Suppressor macrophage treated with lipopolysaccharide for 4 hours (primary cell): ENCODE measurements around the gene ZNF484.
"Not testable (repeated sequence)": the region's sequence is repeated elsewhere in the genome, so short reads cannot be mapped to it uniquely, and the experiment has no call there.

ENCODE experiments used
- DNase-seq: peaks from one replicate; pipeline ENCODE4 v3.0.0-alpha.2; 2020

The ZNF484 gene

DNA sequence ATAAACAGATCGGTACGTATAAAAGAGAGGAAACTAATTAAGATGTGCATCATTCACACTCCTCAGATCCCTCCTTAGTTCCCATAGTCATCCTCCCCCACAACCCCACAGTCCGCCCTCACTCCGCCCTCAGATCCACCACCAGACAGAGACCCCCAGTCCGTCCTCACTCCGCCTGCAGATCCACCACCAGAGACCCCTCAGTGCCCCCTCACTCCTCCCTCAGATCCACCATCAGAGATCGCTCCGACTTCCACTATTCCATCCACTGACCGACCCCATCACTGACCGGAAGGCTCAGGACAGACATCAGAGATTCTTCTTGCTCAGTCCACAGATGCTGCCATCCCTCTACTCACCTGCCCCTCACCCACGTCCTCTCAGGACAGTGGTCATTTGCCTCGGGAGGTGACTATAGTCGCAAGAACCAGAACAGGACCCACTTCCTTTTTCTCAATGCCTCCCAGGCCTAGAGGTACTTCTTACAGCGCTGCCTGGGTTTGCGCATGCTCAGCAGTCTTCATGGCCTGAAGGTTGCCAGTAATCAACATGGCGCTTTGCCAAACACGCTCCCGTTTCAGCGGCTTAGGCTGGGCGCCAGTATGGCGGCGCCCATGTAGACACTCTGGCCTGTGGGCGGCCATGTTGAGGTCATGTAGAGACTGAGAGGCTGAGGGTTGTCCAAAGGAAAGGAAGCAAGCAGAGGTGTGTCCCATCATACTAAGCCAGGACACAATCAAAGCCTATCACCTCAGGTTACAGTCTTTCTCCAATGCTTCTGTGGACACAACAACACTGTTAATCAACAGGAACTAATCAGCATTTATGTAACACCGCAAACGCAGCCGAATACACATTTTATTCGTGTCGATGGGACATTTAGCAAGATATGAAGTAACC is at the start of gene ZNF484:
Gene ZNF484 (minus strand): TSS at position 508 of the 900 bp plus-strand sequence. CDS start 3,009 bp downstream, outside the sequence.
- peak; percentile 100 for DNase-seq

DNA sequence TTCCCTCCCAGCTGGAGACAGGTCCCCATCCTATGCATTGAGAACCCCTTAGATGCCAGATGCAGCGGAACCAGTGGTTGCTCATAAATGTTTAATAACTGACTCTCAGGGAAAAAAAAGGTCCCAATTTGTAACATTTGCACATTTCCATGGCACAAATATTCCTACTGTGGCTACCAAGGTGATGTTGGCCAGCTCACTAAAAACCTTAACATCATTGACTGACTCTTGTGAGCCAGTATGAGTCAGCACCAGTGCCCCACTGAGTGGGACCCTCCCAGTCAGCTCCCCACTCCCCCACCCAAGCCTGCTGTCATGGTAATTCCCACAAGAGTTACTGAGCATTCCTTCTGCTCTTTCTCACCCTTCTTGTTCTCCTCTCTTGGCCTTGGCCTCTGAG is 42.6 kb upstream of the ZNF484 start:
- no peak for DNase-seq

DNA sequence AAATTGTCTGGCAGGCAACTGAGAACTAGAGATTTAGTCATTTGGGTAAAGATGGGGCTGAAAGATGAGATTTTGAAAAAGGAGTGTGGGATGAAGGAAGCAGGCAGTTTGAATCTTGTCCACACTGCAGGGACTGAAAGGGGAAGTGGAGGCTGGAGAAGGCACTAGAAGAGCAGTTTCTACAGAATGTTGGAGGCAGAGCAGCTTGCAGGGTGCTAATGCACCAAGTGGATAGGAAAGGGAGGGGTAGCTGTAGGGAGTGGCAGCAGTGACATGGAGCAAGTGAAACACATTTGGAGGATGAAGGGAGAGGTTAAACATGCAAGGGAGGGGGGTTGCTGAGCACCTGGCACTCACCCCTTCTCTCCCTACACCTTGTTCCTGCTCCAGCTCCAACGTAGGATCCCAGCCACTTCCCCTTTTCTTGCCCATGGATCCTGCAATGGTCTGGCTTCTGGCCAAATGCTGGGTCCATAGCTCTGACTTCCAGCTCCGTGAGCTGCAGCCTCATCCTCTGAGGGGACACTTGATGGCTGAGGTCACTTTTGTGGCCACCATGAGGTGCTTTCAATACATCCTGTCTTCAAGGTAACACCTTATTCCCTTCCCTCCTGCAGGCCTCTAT is 39.5 kb upstream of the ZNF484 start:
- DNase-seq: peak; percentile 38

DNA sequence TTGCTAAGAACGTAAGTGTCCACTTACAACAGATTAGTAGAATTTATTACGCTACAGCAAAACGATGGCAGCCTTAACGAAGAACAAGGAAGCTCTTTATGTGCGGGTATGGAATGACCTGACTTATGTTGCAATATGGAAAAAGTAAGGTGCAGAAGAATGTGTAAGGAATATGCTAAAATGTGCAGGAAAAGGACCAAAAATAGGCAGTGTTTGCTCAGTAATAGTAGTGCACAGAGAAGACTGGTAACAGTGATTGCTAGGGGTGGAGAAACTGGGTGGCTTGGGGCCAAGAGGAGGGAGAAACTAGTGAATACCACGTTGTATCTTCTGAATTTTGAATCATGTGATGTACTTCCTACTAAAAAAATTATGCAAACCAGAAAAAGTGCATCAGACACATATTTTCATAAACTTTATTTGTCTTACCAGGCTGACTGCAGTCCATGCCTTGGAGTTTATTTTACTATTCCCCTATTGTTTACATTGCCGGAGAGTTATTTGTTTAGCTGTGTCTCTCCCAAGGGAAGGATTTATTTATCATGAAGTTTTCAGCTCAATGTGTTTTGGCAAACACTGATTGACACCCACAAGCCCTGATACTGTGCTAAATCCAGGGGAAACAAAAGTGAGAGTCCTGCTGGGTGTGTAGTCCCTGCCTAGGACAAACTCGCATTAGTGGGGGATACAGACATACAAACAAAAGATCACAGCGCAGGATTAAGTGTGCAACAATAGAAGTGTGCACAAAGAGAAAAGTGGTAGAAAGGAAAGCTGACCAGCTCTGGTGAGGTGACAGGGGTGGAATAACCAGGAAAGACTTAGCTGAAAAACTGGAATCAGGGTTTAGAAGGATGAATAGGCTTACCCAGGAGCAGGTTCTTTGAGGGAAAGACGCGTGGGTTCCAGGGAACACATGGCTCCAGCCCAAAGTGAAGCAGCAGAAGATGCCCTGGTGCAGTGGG is 34.0 kb upstream of the ZNF484 start:
- peak; percentile 13 for DNase-seq

DNA sequence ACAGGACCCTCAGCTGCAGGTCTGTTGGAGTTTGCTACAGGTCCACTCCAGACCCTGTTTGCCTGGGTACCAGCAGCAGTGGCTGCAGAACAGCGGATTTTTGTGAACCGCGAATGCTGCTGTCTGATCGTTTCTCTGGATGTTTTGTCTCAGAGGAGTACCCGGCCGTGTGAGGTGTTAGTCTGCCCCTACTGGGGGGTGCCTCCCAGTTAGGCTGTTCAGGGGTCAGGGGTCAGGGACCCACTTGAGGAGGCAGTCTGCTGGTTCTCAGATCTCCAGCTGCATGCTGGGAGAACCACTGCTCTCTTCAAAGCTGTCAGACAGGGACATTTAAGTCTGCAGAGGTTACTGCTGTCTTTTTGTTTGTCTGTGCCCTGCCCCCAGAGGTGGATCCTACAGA is 27.3 kb upstream of the ZNF484 start:
- not testable (repeated sequence) for DNase-seq

DNA sequence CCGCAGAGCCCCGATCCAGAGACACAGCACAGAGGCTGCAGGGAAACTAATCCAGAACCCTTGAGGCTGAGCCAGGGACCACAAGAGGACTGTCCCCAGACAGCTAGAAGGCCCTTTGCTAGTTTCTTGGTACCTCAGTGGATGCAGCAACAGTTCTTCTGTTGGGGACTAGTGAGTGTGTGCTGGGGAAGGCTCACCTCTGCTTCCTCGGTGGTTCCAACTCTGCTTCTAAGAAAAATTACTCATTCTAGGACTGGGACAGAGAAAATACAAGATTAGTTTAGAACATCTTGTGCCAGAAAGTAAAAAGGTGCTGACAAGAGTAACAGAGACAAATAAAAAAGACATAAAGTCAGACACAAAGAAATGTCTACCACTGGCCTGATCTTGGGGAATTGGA is 19.5 kb upstream of the ZNF484 start:
- DNase-seq: no peak

DNA sequence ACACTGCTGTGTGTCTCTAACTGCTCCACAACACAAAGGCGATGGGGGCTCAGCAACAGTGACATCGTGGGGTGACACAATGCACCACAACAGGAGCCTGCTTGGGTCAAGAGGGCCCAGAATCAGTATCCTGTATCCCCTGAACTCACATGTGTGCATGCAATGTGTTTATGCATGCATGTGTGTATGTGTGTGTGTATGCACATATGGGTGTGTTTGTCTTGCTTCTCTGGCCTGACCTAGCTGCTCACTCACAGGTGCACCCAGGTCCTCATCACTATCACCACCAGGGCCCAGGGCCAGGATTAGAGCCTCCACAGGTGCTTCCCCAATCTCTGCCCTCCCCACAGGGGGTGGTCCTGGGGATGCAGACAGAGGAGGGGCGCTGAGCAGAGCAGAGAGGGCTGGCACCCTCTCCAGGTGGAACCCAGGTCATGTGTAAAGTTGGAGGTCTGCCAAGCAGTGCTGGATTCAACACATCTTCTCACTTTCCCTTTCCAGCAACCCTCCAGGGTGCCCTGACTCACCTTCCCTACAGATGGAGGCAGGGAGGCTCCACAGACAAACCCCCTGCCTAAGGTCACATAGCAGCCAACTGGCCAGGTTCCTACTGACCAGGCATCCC is 18.1 kb upstream of the ZNF484 start:
- no peak for DNase-seq

DNA sequence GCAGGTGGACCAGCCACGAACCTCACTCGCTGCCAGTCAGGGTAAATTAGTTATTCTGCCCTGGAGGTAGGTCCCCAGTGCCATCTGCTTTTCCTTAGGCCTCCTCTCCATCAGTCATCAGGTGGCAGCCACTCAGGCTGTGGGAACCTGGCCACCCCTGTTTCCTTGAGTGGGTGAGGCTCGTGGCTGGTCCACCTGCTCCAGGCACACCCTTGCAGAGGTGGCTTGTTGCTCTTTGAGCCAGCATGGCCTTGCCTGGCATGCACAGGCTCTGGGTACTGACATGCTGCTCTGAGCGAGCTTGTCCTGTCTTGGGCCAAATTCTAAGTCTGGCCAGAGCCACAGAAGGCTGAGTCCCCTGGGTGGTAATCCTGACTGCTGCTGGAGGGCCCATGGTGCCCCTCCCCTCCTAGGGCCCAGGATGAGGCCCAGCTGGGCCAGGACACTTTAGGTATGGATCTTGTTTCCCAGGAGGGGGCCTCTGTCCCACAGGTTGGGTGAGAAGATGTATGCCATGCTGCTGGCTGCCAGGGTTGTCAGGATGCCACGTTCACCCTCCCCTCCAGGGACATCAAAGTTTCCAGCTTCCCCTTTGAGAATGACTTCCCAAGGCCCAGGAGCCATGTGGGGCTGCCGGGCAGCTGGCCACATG is 17.0 kb upstream of the ZNF484 start:
- no peak for DNase-seq

DNA sequence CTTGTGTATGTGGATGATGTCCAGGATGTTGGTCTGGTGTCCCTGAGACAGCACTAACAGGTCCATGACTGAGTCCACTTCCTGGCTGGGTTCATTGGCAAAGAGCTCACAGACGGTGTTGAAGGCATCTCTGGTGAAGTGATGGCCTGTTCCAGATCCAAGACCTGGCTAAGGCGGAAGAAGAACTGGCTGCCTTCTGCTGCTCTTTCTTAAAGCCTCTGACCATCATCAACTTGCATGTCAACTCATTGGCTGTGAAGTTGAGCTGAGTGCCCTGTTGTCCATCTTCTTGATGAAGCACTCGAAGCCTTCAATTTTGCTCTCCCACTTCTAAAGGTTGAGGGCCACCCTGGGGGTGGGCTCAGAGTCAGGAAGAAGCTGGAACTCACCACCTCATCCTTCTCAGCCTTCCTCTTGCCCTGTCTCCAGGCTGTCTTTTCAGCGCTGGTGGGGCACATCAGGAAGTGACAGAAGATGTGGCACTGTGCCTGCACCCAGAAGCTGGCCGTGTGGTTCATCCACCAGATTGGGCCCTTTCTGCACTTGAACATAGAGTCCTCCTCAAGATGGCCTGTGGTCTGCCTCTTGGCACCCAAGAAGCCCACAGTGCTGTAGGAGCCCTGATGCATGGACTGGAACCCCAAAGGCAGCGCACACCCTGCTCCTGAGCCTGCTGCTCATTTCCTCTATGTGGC is 16.2 kb upstream of the ZNF484 start:
- not testable (repeated sequence) for DNase-seq

DNA sequence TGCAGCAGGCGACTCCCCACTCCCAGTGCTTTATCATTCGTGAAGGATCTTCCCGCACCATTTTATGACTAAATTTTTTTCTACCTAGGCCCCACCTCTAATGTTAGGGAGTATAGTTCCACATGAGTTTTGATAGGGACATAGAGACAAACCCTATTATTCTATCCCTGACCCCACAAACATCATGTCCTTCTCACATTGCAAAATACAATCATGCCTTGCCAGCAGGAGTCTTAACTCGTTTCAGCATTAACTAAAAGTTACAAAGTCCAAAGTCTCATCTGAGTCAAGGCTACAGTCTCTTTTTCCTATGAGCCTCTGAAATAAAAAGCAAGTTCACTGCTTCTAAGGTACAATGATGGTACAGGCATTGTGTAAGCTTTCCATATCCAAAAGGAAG is 14.4 kb upstream of the ZNF484 start:
- not testable (repeated sequence) for DNase-seq

DNA sequence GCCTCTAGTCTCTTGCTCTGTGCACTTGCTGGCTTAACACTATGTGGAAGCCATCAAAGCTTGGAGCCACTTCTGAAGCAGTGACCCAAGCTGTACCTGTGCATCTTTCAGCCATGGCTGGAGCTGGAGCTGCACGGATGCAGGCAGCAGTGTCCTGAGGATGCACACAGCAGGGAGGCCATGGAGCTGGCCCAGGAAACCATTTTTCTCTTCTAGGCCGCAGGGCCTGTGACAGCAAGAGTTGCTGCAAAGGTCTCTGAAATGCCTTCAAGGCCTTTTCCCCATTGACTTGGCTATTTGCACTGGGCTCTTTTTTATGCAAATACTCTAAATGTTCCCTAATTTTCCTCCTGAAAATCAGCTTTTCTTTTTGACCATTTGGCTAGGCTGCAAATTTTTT is 12.9 kb upstream of the ZNF484 start:
- no peak for DNase-seq

DNA sequence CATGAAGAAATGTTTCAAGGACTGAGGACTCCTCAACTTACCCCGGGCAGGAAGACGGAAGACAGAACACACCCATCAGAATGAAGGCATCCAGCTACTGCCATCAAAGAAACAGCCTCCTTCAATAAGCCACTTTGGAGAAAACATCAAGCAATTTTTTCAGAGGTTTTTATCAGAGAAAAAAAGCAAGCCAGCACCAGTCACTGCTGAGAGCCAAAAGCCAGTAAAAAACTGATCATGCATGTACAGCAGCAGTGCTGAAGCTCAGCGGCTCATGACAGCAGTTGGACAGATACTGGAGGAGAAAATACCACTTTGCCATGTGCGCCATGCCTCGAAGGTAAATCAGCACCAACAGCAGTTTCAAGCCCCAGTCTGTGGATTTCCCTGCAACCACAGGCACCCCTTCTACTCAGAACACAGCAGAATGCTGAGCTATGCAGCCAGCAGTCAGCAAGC is 10.1 kb upstream of the ZNF484 start:
- DNase-seq: no peak

DNA sequence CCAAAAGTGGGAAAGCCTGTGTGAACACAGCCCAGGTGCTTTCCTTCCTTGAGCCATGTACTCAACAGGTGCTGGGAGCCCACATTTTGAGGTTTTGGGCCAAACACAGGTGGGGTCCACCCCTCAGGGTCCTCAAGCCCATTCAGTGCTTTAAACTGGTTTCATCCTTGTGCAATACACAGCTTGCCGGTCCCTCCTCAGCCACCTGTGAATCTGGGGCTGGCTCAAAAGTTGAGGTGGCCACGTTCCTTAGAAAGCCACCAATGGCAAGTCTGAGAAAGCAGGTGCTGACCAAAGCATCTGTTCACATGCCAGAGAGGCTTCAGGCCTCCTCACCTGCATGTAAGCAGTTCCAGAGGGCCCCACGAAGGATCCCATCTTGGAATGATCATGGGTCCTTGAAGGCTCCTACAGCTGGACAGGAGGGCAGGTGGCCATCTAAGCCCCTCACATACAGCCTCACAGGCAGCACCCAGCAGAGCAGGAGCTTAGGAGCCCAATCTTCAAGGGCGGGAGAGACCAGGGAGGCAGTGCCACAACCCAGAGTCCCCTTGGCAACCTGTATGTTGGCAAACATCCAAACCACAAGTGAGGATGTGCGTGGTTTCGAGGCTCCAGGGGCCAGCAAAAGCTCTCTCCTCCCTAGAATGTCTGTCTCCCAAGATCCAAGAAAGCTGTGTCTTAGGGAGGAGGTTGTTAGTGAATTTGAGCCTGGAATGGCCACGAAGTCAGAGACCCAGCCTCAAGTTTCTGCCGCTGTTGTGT is 9.2 kb upstream of the ZNF484 start:
- DNase-seq: peak; percentile 6

DNA sequence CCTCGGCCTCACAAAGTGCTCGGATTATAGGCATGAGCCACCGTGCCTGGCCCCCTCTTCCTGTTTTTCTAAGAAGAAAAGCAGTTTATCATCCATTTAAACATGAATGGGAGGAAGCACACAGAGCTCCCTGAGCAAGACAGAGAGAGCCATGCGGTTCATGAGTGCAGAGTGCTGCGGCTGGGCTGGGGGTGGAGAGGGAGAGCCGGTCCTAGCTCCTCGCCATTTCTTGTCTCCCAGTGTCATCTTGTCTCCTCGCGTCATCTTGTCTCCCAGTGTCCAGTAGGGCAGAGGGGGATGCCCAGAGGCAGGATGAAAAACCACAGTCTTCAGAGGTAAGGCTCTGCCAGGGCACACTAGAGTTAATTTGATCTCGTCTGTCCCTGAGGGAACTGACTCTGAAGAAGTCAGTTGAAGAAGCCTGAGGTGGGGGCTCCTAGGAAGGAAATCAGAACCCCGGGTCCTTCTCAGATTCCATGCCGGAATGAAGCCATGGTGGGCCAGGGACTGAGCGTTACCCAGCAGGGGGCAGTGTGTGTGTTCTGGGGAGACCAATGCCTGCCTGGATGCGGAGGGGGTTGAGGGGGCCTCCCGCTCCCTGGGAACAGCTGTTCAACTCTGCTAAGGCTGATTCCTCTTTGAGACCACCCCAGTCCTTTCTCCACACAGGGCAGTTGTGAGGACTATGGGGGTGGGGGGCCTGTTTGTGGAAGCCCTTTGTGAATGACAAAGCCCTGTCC is 6.0 kb upstream of the ZNF484 start:
- DNase-seq: not testable (repeated sequence)

DNA sequence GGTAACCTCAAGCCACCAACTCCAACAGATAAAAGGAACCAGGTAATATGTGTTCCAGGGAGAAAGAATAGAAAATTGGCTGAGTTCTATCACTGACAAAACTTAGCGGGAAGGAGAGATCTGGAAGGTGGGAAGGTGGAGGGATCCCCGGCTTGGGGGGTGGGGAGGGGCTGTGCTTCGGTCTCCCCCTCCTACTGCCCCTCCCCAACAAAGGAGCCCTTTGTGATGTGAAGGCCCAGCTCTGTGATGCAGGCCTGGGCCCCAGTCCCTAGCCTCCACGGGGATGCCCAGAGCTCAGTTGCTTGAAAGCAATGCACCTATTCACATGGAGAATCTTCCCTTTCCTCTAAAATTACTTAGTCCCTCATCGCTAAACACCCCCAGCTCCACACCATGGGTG is 4.4 kb upstream of the ZNF484 start:
- DNase-seq: no peak

DNA sequence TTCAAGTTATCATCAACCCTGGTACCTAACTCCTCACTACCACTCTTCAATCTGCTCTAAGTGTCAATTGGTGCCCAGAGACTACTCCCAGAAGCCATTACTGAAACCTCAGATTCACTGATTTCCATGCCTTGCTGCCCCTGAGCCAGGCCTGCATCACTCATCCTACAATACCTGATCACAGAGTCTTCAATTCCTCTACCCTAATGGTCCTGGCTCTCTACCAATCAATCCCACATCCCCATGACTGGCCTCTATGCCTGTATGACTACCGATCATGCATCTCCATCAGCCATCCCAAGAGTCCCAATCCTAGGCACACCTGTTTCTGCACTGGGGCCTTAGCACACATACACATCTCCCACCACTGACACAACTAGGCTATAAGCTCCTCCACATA is 2.5 kb downstream of the ZNF484 start:
- no peak for DNase-seq

DNA sequence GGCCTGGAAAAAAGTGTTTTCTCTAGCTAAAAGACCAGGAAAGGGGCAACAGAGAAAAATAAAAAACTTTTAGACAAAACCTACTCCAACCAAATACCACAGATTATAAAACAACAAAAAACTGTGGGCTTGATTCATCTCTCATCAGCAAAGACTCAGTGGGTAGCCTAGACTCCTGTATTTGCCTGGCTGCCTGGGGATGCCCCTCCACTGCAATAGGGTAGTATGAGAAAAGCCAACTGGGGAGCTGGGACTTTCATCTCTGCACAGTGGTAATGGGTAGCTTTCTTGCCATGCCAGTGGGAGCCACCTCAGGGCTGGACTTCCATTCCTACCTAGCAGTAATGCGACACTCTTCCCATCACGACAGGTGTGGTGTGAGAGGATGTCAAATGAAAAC is 7.5 kb downstream of the ZNF484 start:
- no peak for DNase-seq

DNA sequence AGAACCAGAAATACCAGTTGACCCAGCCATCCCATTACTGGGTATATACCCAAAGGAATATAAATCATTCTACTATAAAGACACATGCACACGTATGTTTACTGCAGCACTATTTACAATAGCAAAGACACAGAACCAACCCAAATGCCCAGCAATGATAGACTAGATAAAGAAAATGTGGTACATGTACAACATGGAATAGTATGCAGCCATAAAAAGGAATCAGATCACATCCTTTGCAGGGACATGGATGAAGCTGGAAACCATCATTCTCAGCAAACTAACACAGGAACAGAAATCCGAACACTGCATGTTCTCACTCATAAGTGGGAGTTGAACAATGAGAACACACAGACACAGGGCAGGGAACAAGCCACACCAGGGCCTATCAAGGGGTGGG is 11.2 kb downstream of the ZNF484 start:
- DNase-seq: not testable (repeated sequence)

DNA sequence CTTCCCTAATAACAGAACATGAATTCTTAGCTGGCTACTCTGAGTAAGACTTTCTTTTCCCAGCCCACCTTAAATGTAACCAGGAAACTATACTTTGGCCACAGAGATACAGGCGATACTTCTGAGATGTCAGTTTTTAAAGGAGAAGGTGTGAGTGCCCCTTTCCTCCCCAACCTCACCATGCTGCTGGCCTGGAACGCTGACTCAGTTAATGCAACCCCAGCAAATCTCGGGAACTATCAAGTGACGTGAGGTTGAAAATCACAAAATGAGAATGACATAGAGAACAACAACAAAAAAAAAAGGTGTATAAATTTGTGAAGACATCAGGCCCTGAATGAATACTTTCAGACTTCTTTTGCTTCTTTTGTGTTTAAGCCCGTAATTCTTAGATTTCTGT is 13.7 kb downstream of the ZNF484 start:
- DNase-seq: no peak

DNA sequence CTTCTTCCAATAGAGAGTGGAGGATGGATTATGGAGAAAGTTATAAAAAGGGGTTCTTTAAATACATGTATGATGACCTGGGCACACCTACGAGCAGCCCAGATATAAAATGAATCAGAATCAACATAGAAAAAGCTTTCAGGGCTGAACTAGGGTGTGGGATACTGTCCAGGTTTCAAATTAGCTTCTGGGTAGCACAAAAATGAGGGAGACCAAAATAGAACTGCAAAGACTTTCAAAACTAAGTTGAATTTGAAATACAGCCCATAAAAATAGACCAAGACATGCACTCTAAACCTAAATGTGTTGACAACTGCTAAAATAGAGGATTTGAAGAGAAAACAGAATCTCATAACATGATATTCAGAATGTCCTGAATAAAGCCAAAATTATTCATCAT is 17.0 kb downstream of the ZNF484 start:
- DNase-seq: no peak
